HG03575 (cell line): ENCODE results near the gene SLC30A5.
"Not testable (repeated sequence)": the region's sequence is repeated elsewhere in the genome, so short reads cannot be mapped to it uniquely, and the experiment has no call there.

Experiments used
- ATAC-seq: cut with Tn5 transposase; IDR thresholded peaks from one replicate; pipeline ENCODE4 v1.9.1; 2021; ENCODE audit not compliant: unreplicated experiment, insufficient number of reproducible peaks, low FRiP score; ENCODE audit errors: extremely low read depth

The SLC30A5 gene

GRCh38 chr5:69093771-69094482 is at the start of gene SLC30A5:
Gene SLC30A5, plus strand, starts transcription at chr5:69094014. Its CDS starts 242 bp downstream, at chr5:69094256.
- peak; percentile 96 for ATAC-seq

DNA sequence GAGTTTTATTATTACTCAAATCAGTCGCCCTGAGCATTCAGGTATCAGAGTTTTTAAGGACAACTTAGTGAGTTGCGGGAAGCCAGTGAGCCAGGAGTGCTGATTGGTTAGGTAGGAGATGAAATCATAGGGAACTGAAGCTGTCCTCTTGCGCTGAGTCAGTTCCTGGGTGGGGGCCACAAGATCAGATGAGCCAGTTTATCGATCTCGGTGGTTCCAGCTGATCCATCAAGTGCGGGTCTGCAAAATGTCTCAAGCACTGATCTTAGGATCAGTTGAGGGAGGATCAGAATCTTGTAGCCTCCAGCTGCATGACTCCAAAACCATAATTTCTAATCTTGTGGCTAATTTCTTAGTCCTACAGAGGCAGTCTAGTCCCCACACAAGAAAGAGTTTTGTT is 48.6 kb upstream of the SLC30A5 start:
- not testable (repeated sequence) for ATAC-seq

- no peak for ATAC-seq
Measured at GRCh38 chr5:69046375-69046957, 47.3 kb upstream of the SLC30A5 start.

DNA sequence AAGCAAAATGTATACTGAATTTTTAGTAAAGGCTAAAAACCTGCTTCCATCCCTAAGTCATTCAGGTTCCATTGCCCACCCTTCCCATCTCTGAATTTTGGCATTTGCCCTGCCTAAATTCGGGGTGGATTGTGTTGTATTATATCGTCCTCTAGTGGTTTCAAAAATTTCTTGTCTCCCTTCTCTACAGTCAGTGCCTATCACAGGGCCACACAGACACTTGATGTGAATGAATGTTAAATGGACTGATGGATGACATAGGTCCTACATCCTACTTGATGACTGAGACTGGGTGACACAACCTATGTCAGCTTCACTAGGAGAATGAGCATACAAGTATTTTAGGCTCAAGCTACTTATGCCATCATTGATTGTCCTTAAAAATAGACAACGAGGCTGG is 45.6 kb upstream of the SLC30A5 start:
- no peak for ATAC-seq

DNA sequence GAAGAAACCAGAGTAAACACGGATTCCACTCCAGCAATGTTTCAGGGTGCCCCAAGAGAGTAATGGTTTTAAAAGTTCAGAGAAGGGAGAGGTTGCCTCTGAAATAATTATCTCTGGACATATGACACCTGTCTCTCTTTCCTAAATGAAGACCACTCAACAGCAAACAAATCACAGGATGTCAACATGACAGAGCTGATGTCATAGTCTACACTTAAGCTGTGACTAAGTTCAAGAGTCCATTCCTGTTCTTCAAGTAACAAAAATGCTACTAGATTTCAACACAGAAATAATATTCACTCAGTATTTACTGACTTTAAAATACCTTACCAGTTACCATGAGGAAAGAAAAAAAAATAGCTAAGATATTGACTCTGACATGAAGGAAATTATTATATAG is 44.7 kb upstream of the SLC30A5 start:
- no peak for ATAC-seq

DNA sequence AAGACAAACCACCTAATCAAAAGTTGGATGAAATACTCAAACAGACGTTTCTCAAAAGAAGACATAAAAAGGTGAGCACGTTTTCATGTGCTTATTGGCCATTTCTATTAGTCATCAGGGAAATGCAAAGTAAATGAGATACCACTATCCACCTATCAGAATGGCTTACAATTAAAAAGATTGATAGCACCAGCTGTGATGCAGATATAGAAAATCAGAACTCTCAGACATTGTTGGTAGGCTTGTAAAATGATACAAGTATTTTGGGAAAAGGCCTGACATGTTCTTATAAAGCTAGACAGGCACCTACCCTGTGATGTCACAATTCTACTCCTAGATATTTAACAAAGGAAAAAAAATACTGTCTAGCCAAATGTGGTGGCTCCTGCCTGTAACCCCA is 44.0 kb upstream of the SLC30A5 start:
- no peak for ATAC-seq

GRCh38 chr5:69050214-69050613 is 43.6 kb upstream of the SLC30A5 start:
- no peak for ATAC-seq

DNA sequence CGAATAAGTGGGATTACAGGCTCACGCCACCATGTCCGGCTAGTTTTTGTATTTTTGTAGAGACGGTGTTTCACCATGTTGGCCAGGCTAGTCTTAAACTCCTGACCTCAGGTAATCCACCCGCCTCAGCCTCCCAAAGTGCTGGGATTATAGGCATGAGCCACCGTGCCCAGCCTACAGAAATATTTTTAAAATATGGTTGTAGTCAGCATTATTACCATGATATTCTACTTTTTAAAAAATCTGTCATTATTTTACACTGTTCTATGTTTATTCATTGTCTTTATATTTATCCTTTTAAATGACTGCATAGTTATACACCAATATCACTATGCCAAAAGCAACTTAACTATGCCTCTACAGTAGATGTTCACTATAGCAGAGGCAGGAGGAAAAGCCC is 41.6 kb upstream of the SLC30A5 start:
- no peak for ATAC-seq

- ATAC-seq, result no peak
Measured at GRCh38 chr5:69074664-69075521, 18.9 kb upstream of the SLC30A5 start.

- ATAC-seq, result no peak
Measured at GRCh38 chr5:69075522-69076179, 18.2 kb upstream of the SLC30A5 start.

- no peak for ATAC-seq
Measured at GRCh38 chr5:69078921-69079540, 14.8 kb upstream of the SLC30A5 start.

DNA sequence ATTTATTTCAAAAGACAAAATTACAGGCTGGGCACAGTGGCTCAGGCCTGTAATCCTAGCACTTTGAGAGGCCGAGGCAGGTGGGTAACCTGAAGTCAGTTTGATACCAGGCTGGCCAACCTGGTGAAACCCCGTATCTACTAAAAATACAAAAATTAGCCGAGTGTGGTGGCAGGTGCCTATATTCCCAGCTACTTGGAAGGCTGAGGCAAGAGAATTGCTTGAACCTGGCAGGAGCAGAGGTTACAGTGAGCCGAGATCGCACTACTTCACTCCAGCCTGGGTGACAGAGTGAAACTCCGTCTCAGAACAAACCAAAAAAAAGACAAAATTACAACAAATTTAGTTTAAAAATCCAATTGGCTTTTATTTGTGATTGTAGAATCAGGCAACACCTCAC is 14.3 kb upstream of the SLC30A5 start:
- ATAC-seq, result no peak

DNA sequence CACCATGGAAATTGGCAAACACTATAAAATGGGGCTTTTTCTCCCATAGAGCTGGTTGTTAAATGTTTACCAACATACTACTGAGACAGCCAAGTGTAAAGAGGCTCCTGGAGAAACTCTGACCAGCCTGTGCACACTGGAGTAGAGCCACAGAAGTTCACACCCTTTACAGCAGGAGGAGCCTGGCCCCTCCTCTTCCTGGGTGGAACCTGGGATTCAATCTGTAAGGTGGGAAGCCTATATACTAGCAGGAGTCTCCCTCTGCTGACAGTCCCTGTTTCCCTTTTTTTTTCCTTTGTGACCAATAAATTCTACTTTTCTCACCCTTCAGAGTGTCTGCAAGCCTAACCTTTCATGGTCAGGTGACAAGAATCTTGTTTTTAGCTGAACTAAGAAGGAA is 10.4 kb upstream of the SLC30A5 start:
- ATAC-seq, result no peak

- ATAC-seq, result no peak
Measured at GRCh38 chr5:69084195-69084594, 9.6 kb upstream of the SLC30A5 start.

DNA sequence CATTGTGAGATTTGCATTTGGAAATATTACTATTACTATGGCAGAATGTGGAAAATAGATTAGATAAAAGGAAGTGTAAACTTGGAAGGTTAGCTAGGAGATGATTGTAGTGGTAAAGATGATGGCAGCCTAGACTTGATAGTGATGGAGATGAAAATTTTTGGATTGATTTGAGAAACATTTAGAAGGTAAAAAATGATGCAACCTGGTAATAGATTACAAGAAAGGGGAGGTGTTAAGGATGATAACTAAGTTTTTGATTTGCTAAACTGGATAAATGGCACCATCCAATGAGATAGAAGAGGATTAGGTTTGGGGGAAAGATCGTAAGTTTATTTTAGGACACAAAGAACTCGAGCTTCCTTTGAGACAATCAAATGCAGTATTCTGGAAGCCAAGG is 8.9 kb upstream of the SLC30A5 start:
- ATAC-seq, result no peak

DNA sequence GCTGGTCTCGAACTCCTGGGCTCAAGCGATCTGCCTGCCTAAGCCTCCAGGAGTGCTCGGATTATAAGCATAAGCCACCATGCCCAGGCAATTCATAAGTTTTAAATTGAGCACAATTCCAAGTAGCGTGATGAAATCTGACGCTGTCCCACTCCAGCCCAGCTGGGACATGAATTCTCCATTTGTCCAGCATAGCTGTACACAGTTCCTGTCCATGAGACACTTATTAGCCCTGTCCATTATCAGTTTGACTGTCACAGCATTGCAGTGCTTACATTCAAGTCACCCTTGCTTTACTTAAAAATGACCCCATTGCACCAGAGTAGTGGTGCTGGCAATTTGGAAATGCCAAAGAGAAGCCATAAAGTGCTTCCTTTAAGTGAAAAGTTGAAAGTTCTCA is 7.6 kb upstream of the SLC30A5 start:
- ATAC-seq, result no peak

GRCh38 chr5:69088006-69088405 is 5.8 kb upstream of the SLC30A5 start:
- not testable (repeated sequence) for ATAC-seq

DNA sequence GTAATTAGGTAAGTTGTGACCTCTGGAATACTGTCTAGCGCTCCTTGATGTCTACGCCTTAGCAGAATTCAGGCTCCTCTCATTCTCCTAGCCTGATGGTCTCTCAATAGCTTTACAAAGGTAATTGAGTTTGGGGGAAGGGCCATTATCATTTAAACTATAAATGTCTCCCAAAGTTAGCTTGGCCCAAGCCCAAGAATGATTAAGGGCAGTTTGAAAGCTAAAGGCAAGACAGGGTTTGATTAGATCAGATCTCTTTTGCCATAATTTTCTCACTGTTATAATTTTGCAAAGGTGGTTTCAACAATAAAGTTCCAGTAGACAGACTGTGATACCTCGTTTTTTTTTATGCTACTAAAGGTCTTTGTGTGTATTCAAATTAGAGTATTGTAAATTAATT is 3.7 kb upstream of the SLC30A5 start:
- no peak for ATAC-seq

- ATAC-seq, result no peak
Measured at GRCh38 chr5:69091771-69092170, 2.0 kb upstream of the SLC30A5 start.
